B cell (primary cell): ENCODE data around the gene METTL25. TPM values are rescaled to one million over a fixed set of nuclear protein-coding genes. Genes with fewer than 3 reads are reported as not detected.
A peak's percentile ranks its signal among the peaks of the same experiment; 100 is the strongest.

Source experiments
- ATAC-seq: fragments of 200-7000 bp; cut with Tn5 transposase; one replicate; pipeline ENCODE4 v1.10.0; 2021; ENCODE audit warnings: low read depth, mild to moderate bottlenecking, moderate number of reproducible peaks, moderate library complexity
- CTCF ChIA-PET: fragments of 350-600 bp; sonication (Branson Sonifier 250); formaldehyde crosslinking; loops from one replicate; lab custom pipeline; 2021; ENCODE audit warnings: antibody characterized with exemption, inconsistent platforms; lab: Charles Lee
- POLR2A ChIA-PET: fragments of 350-600 bp; sonication (Branson Sonifier 250); formaldehyde crosslinking; loops from one replicate; lab custom pipeline; 2021; ENCODE audit warnings: antibody characterized with exemption; lab: Charles Lee
- DNase-seq: peaks from one replicate; pipeline ENCODE4 v3.0.0; 2013
- H2AFZ ChIP-seq: 2 replicates; pipeline ENCODE4 v1.6.1; 2012; ENCODE audit warnings: mild to moderate bottlenecking, low read depth, low read length; ENCODE audit not compliant: insufficient read depth, poor library complexity, severe bottlenecking
- H3K27ac ChIP-seq, 2 donors: 1 replicate in 1 of 2; 2 replicates in 1 of 2; pipeline ENCODE4 v1.5.1; 2012 to 2013; ENCODE audit warnings: low read length in 2 of 2, mild to moderate bottlenecking in 2 of 2, moderate library complexity in 1 of 2
- H3K27me3 ChIP-seq, 4 experiments: fragments of 200-600 bp in 1 of 4; sonication (generic) in 1 of 4; replicated peaks in 1 of 4; 1 replicate in 2 of 4; 2 replicates in 2 of 4; pipeline versions ENCODE4 v1.6.1 to v1.7.0; 2013 to 2016; ENCODE audit warnings: low read length in 3 of 4, mild to moderate bottlenecking in 2 of 4, mixed read lengths in 1 of 4, moderate library complexity in 1 of 4; ENCODE audit not compliant: insufficient read depth in 4 of 4, control insufficient read depth in 3 of 4; ENCODE audit errors: control extremely low read depth in 1 of 4
- H3K36me3 ChIP-seq, 2 experiments: replicated peaks in 1 of 2; 1 replicate in 1 of 2; 2 replicates in 1 of 2; pipeline versions ENCODE4 v1.6.1 to v1.7.1; 2013; ENCODE audit warnings: low read length in 1 of 2; ENCODE audit not compliant: insufficient read depth in 2 of 2, control insufficient read depth in 1 of 2; ENCODE audit errors: control extremely low read depth in 1 of 2, extremely low read depth in 1 of 2
- H3K4me1 ChIP-seq, 2 donors: fragments of 200-600 bp in 1 of 2; sonication (generic) in 1 of 2; 1 replicate in 1 of 2; 2 replicates in 1 of 2; pipeline versions ENCODE4 v1.5.1 to v1.6.1; 2013 to 2017; ENCODE audit warnings: low read length in 2 of 2; ENCODE audit not compliant: control insufficient read depth in 2 of 2, insufficient read depth in 2 of 2
- H3K4me2 ChIP-seq: replicated peaks from 2 replicates; pipeline ENCODE3; 2012; ENCODE audit warnings: mild to moderate bottlenecking, low read depth, low read length; ENCODE audit not compliant: poor library complexity, severe bottlenecking
- H3K4me3 ChIP-seq, 5 experiments: fragments of 200-600 bp in 1 of 5; sonication (generic) in 1 of 5; 1 replicate in 3 of 5; 2 replicates in 2 of 5; pipeline versions ENCODE4 v1.5.1 to v1.7.0; 2011 to 2016; ENCODE audit warnings: low read length in 4 of 5, mild to moderate bottlenecking in 4 of 5, low read depth in 2 of 5, control low read depth in 1 of 5, moderate library complexity in 1 of 5; ENCODE audit not compliant: insufficient read depth in 1 of 5; ENCODE audit errors: control extremely low read depth in 1 of 5, extremely low read depth in 1 of 5
- H3K79me2 ChIP-seq: fragments of 200-600 bp; sonication (generic); one replicate; pipeline ENCODE4 v1.6.0; 2016; ENCODE audit warnings: low read length; ENCODE audit not compliant: control insufficient read depth, insufficient read depth
- H3K9ac ChIP-seq: fragments of 200-600 bp; sonication (generic); 2 replicates; pipeline ENCODE4 v1.6.1; 2017; ENCODE audit warnings: mild to moderate bottlenecking, low read length, moderate library complexity
- H3K9me3 ChIP-seq, 3 donors: one replicate each; pipeline versions ENCODE4 v1.6.1 to v1.7.1; 2013; ENCODE audit warnings: low read length in 2 of 3; ENCODE audit not compliant: control insufficient read depth in 2 of 3, insufficient read depth in 1 of 3; ENCODE audit errors: control extremely low read depth in 1 of 3
- H4K20me1 ChIP-seq: 2 replicates; pipeline ENCODE4 v1.6.0; 2012; ENCODE audit warnings: mild to moderate bottlenecking, low read length; ENCODE audit not compliant: insufficient read depth, control insufficient read depth, poor library complexity, severe bottlenecking
- H3K27ac Mint-ChIP-seq: one replicate; pipeline ENCODE4 v1.8.0; 2021; ENCODE audit warnings: mixed read lengths
- H3K27me3 Mint-ChIP-seq: one replicate; pipeline ENCODE4 v1.8.0; 2021; ENCODE audit warnings: mixed read lengths
- H3K4me1 Mint-ChIP-seq: one replicate; pipeline ENCODE4 v1.8.0; 2021; ENCODE audit warnings: mixed read lengths
- H3K4me3 Mint-ChIP-seq: one replicate; pipeline ENCODE4 v1.8.0; 2021; ENCODE audit warnings: mixed read lengths
- H3K9me3 Mint-ChIP-seq: one replicate; pipeline ENCODE4 v1.8.0; 2022; ENCODE audit warnings: mixed read lengths; ENCODE audit not compliant: insufficient read depth
- CTCF ChIP-seq: fragments of 200-600 bp; IDR thresholded peaks from one replicate; pipeline ENCODE4 v1.8.0; 2022; ENCODE audit warnings: antibody characterized with exemption, mild to moderate bottlenecking
- EZH2 ChIP-seq: IDR thresholded peaks from 2 replicates; pipeline ENCODE4 v1.6.1; 2012; ENCODE audit warnings: borderline replicate concordance, low read depth, mild to moderate bottlenecking, moderate library complexity, low read length; ENCODE audit not compliant: insufficient read depth, poor library complexity, severe bottlenecking
- WGBS: methylation state at CpG from one replicate; pipeline ENCODE4 v1.1.5; 2013; ENCODE audit warnings: missing lambda C conversion rate; ENCODE audit not compliant: insufficient coverage; 5-methylcytosine and 5-hydroxymethylcytosine counted together
- intact Hi-C: fragments of 100-400 bp; cut with micrococcal nuclease; formaldehyde crosslinking; loops from one replicate; pipeline ENCODE4 v1.10.0; 2022
- polyA plus RNA-seq: library from polyadenylated mRNA; depleted of rRNA; stranded (reverse); fragments of >200 nt; gene quantifications from 2 replicates; pipeline ENCODE4 v1.2.3, GENCODE V29; 2012
- total RNA-seq, 2 donors: library from RNA; stranded (reverse); fragments of 120-200 nt in 1 of 2; gene quantifications; 1 replicate in 1 of 2; 2 replicates in 1 of 2; pipeline versions ENCODE4 v1.2.3 to v1.2.4, GENCODE V29; 2013 to 2022

The METTL25 gene
- total and polyA plus RNA-seq, 2 donors (not counting 1 experiment from before 2014, with no cell fraction given): 5.4 to 24.1 TPM

DNA sequence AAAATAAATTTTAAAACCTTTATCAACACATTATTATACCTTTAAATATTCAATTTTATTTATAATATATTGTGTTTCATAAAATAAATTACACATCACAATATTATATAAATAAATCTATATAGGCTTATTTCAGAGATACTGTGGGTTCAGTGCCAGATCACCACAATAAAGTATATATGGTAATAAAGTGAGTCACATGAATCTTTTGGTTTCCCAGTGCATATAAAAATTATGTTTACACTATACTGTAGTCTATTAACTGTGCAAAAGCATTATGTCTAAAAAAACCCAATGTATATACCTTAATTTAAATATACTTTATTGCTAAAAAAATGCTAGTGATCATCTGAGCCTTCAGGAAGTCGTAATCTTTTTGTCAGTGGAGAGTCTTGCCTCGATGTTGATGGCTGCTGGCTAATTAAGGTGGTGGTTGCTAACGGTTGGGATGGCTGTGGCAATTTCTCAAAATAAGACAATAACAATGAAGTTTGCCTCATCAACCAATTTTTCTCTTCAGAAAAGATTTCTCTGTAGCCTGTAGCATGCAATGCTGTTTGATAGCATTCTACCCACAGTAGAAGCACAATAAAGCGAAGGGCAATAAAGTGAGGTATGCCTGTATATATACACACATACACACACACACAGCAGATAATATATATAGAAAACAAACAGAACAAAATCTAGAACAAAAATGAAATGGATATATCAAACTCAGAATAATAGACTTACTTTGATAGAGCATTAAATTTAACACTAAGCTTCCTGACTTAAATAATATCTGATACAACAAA is 32.6 kb upstream of the METTL25 start:
- no peak for ATAC-seq
- no peak overlapping the region for H3K27ac ChIP-seq
- Mint-ChIP-seq H3K9me3 (no peaks in the 10 kb centered on the region), H3K27me3 (no peaks in the 10 kb centered on the region), H3K4me3 (no peak overlapping the region), H3K4me1 (no peaks in the 10 kb centered on the region), H3K27ac (no peak overlapping the region)
- ChIA-PET POLR2A (no interaction called here), CTCF (no interaction called here)
- no peak for TF ChIP-seq CTCF
- TF ChIP-seq EZH2: no peak
- H3K27me3 ChIP-seq: no peaks in the 10 kb centered on the region
- H3K79me2 ChIP-seq: no peaks in the 10 kb centered on the region
- no peak overlapping the region for H3K4me3 ChIP-seq
- H3K9ac ChIP-seq: no peak overlapping the region
- no peak overlapping the region for H3K4me2 ChIP-seq
- H4K20me1 ChIP-seq: no peaks in the 10 kb centered on the region
- H3K9me3 ChIP-seq: no peaks in the 10 kb centered on the region
- intact Hi-C loops: no loop called here
- DNase-seq: no peak
- H3K4me1 ChIP-seq: no peaks in the 10 kb centered on the region
- no CpG with 5 or more reads among the region's 4 CpGs for WGBS
- H2AFZ ChIP-seq: no peak overlapping the region
- H3K36me3 ChIP-seq: no peaks in the 10 kb centered on the region

- Histone ChIP-seq H2AFZ (no peak overlapping the region), H3K4me3 (no peak overlapping the region), H3K9me3 (no peaks in the 10 kb centered on the region), H3K4me2 (no peak overlapping the region), H3K36me3 (no peaks in the 10 kb centered on the region), H3K9ac (no peak overlapping the region), H3K27ac (no peak overlapping the region), H3K4me1 (no peaks in the 10 kb centered on the region), H3K27me3 (no peaks in the 10 kb centered on the region), H4K20me1 (no peaks in the 10 kb centered on the region), H3K79me2 (no peaks in the 10 kb centered on the region)
- intact Hi-C loops: no loop called here
- TF ChIP-seq EZH2 (no peak), CTCF (peak; percentile 73)
- Mint-ChIP-seq H3K9me3 (no peaks in the 10 kb centered on the region), H3K27ac (no peak overlapping the region), H3K27me3 (peaks cover 4% of the 10 kb centered on the region), H3K4me1 (no peaks in the 10 kb centered on the region), H3K4me3 (no peak overlapping the region)
- no peak for ATAC-seq
- POLR2A ChIA-PET: no interaction called here
- CTCF ChIA-PET: no interaction called here
- no peak for DNase-seq
- WGBS: no CpG with 5 or more reads among the region's 1 CpG
Measured at GRCh38 chr12:82326905-82327503, 31.3 kb upstream of the METTL25 start.
